Upper lobe of left lung (tissue), 6 donors: ENCODE results near the gene IGSF9B. TPM values are rescaled to one million over a fixed set of nuclear protein-coding genes. Genes with fewer than 3 reads are reported as not detected.

Source experiments
- ATAC-seq, 2 donors: fragments of 200-7000 bp; cut with Tn5 transposase; one replicate each; pipeline ENCODE4 v1.9.1; 2022; ENCODE audit warnings: mild to moderate bottlenecking in 2 of 2, moderate library complexity in 2 of 2; ENCODE audit not compliant: low FRiP score in 2 of 2
- DNase-seq, 2 donors: peaks; one replicate each; pipeline ENCODE4 v3.0.0-alpha.2; 2019 to 2020
- H3K27ac ChIP-seq, 4 donors: fragments of 200-600 bp; sonication (generic); one replicate each; pipeline ENCODE4 v1.5.1; 2016 to 2019
- H3K27me3 ChIP-seq, 4 donors: fragments of 200-600 bp; sonication (generic); one replicate each; pipeline ENCODE4 v1.5.1; 2017 to 2019
- H3K36me3 ChIP-seq, 4 donors: fragments of 200-600 bp; sonication (generic); one replicate each; pipeline ENCODE4 v1.5.1; 2016 to 2019
- H3K4me1 ChIP-seq, 4 donors: fragments of 200-600 bp; sonication (generic); one replicate each; pipeline ENCODE4 v1.5.1; 2018 to 2019
- H3K4me3 ChIP-seq, 4 donors: fragments of 200-600 bp; sonication (generic); one replicate each; pipeline ENCODE4 v1.5.1; 2017 to 2019; ENCODE audit warnings: mild to moderate bottlenecking in 2 of 4, moderate library complexity in 1 of 4
- H3K9me3 ChIP-seq, 4 donors: fragments of 200-600 bp; sonication (generic); one replicate each; pipeline ENCODE4 v1.5.1; 2018 to 2019
- CTCF ChIP-seq, 6 experiments: fragments of 450-650 bp in 4 of 6; fragments of 200-600 bp in 2 of 6; sonication (generic) in 2 of 6; IDR thresholded peaks; one replicate each; pipeline ENCODE4 v1.5.1; 2016 to 2019; ENCODE audit warnings: antibody characterized with exemption in 6 of 6
- EP300 ChIP-seq, 4 donors: sonication (generic); formaldehyde crosslinking; IDR thresholded peaks; one replicate each; pipeline ENCODE4 v1.5.1; 2017; ENCODE audit warnings: antibody characterized with exemption in 4 of 4, control low read depth in 2 of 4
- POLR2A ChIP-seq, 4 donors: fragments of 450-650 bp; IDR thresholded peaks; one replicate each; pipeline ENCODE4 v1.5.1; 2016 to 2017; ENCODE audit warnings: antibody characterized with exemption in 4 of 4, mild to moderate bottlenecking in 2 of 4
- POLR2AphosphoS5 ChIP-seq, 2 donors: sonication (generic); formaldehyde crosslinking; IDR thresholded peaks; one replicate each; pipeline ENCODE4 v1.5.1; 2017; ENCODE audit warnings: antibody characterized with exemption in 2 of 2
- WGBS, 2 donors: methylation state at CpG; one replicate each; pipeline ENCODE4 v1.1.5; 2017 to 2018; 5-methylcytosine and 5-hydroxymethylcytosine counted together
- total RNA-seq, 6 donors: library from RNA; depleted of rRNA in 4 of 6; stranded (reverse); fragments of >200 nt in 4 of 6; gene quantifications; one replicate each; pipeline versions ENCODE4 v1.1.0 to v1.2.1, GENCODE V29; 2016 to 2021
- donor health status: DM: no; HTN: no; CAD: no; lungs with moderate emphysema.
- donor health status: DM: no; HTN: yes; CAD: no; lungs with severe emphysema.

IGSF9B gene
- total RNA-seq, 6 donors from 2014 or later = 1.6 to 13.6 (median 5.3) TPM

- ATAC-seq = peak; percentile 72 to 78
- no peak for TF ChIP-seq EP300 (IDR thresholded peaks at IDR 0.05)
- TF ChIP-seq POLR2A (IDR thresholded peaks at IDR 0.05) = no peak
- peak; percentile 63 to 92 (median 86) for TF ChIP-seq CTCF (IDR thresholded peaks at IDR 0.05)
- peak overlapping the region in 3 of 4 donors; percentile 11 to 17 (median 14) for H3K4me3 ChIP-seq
- H3K36me3 ChIP-seq = no peaks in the 10 kb centered on the region
- H3K27ac ChIP-seq = no peak overlapping the region
- 25 to 26% methylated on average over 17 to 36 of the region's 36 CpGs for WGBS, 2 donors
- no peaks in the 10 kb centered on the region for H3K27me3 ChIP-seq
- no peaks in the 10 kb centered on the region for H3K9me3 ChIP-seq
- peak; percentile 56 to 81 for DNase-seq
- H3K4me1 ChIP-seq = peaks cover 9 to 14% (median 11%) of the 10 kb centered on the region in 4 donors
Measured at GRCh38 chr11:133927690-133928627, 28.8 kb downstream of the IGSF9B start.

- Histone ChIP-seq H3K27ac (no peak overlapping the region), H3K36me3 (no peaks in the 10 kb centered on the region), H3K4me3 (no peak overlapping the region), H3K27me3 (no peaks in the 10 kb centered on the region), H3K9me3 (no peaks in the 10 kb centered on the region), H3K4me1 (peaks cover 9 to 14% (median 11%) of the 10 kb centered on the region in 4 donors)
- DNase-seq (no peak), ATAC-seq (no peak)
- WGBS, 2 donors = 93 to 94% methylated on average over 21 of the region's 21 CpGs
- TF ChIP-seq POLR2AphosphoS5 (IDR thresholded peaks at IDR 0.05) (no peak), EP300 (IDR thresholded peaks at IDR 0.05) (no peak), POLR2A (IDR thresholded peaks at IDR 0.05) (no peak), CTCF (IDR thresholded peaks at IDR 0.05) (no peak)
Measured at GRCh38 chr11:133926466-133927246, 30.1 kb downstream of the IGSF9B start.

- ATAC-seq = no peak
- H3K36me3 ChIP-seq = no peaks in the 10 kb centered on the region
- H3K4me1 ChIP-seq = peaks cover 9 to 14% (median 11%) of the 10 kb centered on the region in 4 donors
- 93% methylated on average over 20 of the region's 20 CpGs for WGBS, 2 donors
- H3K27me3 ChIP-seq = no peaks in the 10 kb centered on the region
- H3K27ac ChIP-seq = no peak overlapping the region
- TF ChIP-seq EP300 (IDR thresholded peaks at IDR 0.05) (no peak), CTCF (IDR thresholded peaks at IDR 0.05) (no peak), POLR2A (IDR thresholded peaks at IDR 0.05) (no peak), POLR2AphosphoS5 (IDR thresholded peaks at IDR 0.05) (no peak)
- no peaks in the 10 kb centered on the region for H3K9me3 ChIP-seq
- no peak for DNase-seq
- no peak overlapping the region for H3K4me3 ChIP-seq
Measured at GRCh38 chr11:133925756-133926155, 31.0 kb downstream of the IGSF9B start.

- H3K36me3 ChIP-seq = no peaks in the 10 kb centered on the region
- TF ChIP-seq POLR2A (IDR thresholded peaks at IDR 0.05) = no peak
- no peak for TF ChIP-seq POLR2AphosphoS5 (IDR thresholded peaks at IDR 0.05)
- TF ChIP-seq CTCF (IDR thresholded peaks at IDR 0.05) = no peak
- TF ChIP-seq EP300 (IDR thresholded peaks at IDR 0.05) = no peak
- ATAC-seq (no peak), DNase-seq (no peak)
- peaks cover 9 to 14% (median 11%) of the 10 kb centered on the region in 4 donors for H3K4me1 ChIP-seq
- H3K27me3 ChIP-seq = no peaks in the 10 kb centered on the region
- WGBS, 2 donors = 88 to 94% methylated on average over 3 to 11 of the region's 11 CpGs
- no peak overlapping the region for H3K27ac ChIP-seq
- H3K9me3 ChIP-seq = no peaks in the 10 kb centered on the region
- H3K4me3 ChIP-seq = no peak overlapping the region
Measured at GRCh38 chr11:133924661-133925060, 32.1 kb downstream of the IGSF9B start.
